Endodermal cell (in vitro differentiated cells): ENCODE data around the gene LYPD5. TPM values are rescaled to one million over a fixed set of nuclear protein-coding genes. Genes with fewer than 3 reads are reported as not detected.

Experiments used
- DNase-seq: peaks from one replicate; pipeline ENCODE4 v3.0.0-alpha.2; 2017
- H3K27ac ChIP-seq: 2 replicates; pipeline ENCODE4 v1.5.1; 2013; ENCODE audit warnings: mild to moderate bottlenecking, low read depth, low read length, moderate library complexity
- H3K27me3 ChIP-seq: 2 replicates; pipeline ENCODE4 v1.6.1; 2013; ENCODE audit warnings: mild to moderate bottlenecking, low read length, moderate library complexity; ENCODE audit not compliant: insufficient read depth, control insufficient read depth, poor library complexity, severe bottlenecking
- H3K36me3 ChIP-seq: 2 replicates; pipeline ENCODE4 v1.7.0; 2013; ENCODE audit warnings: mild to moderate bottlenecking, low read length, moderate library complexity; ENCODE audit not compliant: control insufficient read depth, insufficient read depth
- H3K4me1 ChIP-seq: one replicate; pipeline ENCODE4 v1.7.0; 2013; ENCODE audit warnings: low read length; ENCODE audit not compliant: control insufficient read depth, insufficient read depth
- H3K4me3 ChIP-seq: 2 replicates; pipeline ENCODE4 v1.5.1; 2013; ENCODE audit warnings: mild to moderate bottlenecking, low read length, moderate library complexity
- H3K9ac ChIP-seq: 2 replicates; pipeline ENCODE4 v1.6.1; 2013; ENCODE audit warnings: mild to moderate bottlenecking, low read length, moderate library complexity; ENCODE audit not compliant: poor library complexity, severe bottlenecking; ENCODE audit errors: extremely low read depth
- H3K9me3 ChIP-seq: 2 replicates; pipeline ENCODE4 v1.6.1; 2013; ENCODE audit warnings: mild to moderate bottlenecking, low read length, moderate library complexity; ENCODE audit not compliant: control insufficient read depth
- H3K27ac Mint-ChIP-seq: 2 replicates; pipeline ENCODE4 v1.8.0; 2020; ENCODE audit warnings: mixed read lengths
- H3K27me3 Mint-ChIP-seq: 2 replicates; pipeline ENCODE4 v1.8.0; 2021; ENCODE audit warnings: mild to moderate bottlenecking, mixed read lengths; ENCODE audit not compliant: insufficient read depth
- H3K36me3 Mint-ChIP-seq: 2 replicates; pipeline ENCODE4 v1.8.0; 2020; ENCODE audit warnings: low read depth, mixed read lengths
- H3K4me1 Mint-ChIP-seq: 2 replicates; pipeline ENCODE4 v1.8.0; 2020; ENCODE audit warnings: mixed read lengths
- H3K4me3 Mint-ChIP-seq: 2 replicates; pipeline ENCODE4 v1.8.0; 2020; ENCODE audit warnings: mild to moderate bottlenecking, moderate library complexity, mixed read lengths
- H3K9me3 Mint-ChIP-seq: 2 replicates; pipeline ENCODE4 v1.8.0; 2020; ENCODE audit warnings: mild to moderate bottlenecking, mixed read lengths
- WGBS, 2 experiments: methylation state at CpG; one replicate each; pipeline versions ENCODE4 v1.1.5 to v1.1.7; 2013; ENCODE audit warnings: missing lambda C conversion rate in 2 of 2, mixed read lengths in 1 of 2; ENCODE audit not compliant: insufficient coverage in 1 of 2, insufficient read length in 1 of 2; 5-methylcytosine and 5-hydroxymethylcytosine counted together
- total RNA-seq, 2 donors: library from RNA; stranded (reverse); fragmentation: NEBNext Ultra II Directional in 1 of 2; extraction: Animal tissue kit (Norgen Biotek cat#: 25700) in 1 of 2; gene quantifications; 2 replicates in 1 of 2; 3 replicates in 1 of 2; pipeline ENCODE4 v1.2.1, GENCODE V29; 2021
- TF ChIP-seq, protein P1 (sequence below): fragments of 200-600 bp; sonication (generic); conservative IDR thresholded peaks from 2 replicates; pipeline ENCODE4 v1.5.0; 2021; ENCODE audit warnings: antibody characterized with exemption, mild to moderate bottlenecking

The LYPD5 gene
- total RNA-seq, 2 donors from 2014 or later, result 0.11 TPM; not detected in 1

DNA sequence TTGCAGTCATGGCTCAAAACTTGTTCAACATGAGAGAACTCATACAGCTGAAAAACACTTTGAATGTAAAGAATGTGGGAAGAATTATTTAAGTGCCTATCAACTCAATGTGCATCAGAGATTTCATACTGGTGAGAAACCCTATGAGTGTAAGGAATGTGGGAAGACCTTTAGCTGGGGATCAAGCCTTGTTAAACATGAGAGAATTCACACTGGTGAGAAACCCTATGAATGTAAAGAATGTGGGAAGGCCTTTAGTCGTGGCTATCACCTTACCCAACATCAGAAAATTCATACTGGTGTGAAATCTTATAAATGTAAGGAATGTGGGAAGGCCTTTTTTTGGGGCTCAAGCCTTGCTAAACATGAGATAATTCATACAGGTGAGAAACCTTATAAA is 45.0 kb upstream of the LYPD5 start:
- Histone ChIP-seq H3K4me3 (peak overlapping the region; percentile 42), H3K27ac (no peak overlapping the region), H3K9ac (no peak overlapping the region), H3K27me3 (no peaks in the 10 kb centered on the region), H3K36me3 (peaks cover 74% of the 10 kb centered on the region), H3K9me3 (peaks cover 97% of the 10 kb centered on the region), H3K4me1 (no peaks in the 10 kb centered on the region)
- no peak for DNase-seq
- no peak overlapping the region for H3K27ac Mint-ChIP-seq
- no peaks in the 10 kb centered on the region for H3K4me1 Mint-ChIP-seq
- no CpG with 5 or more reads among the region's 1 CpG for WGBS, 2 experiments
- no peaks in the 10 kb centered on the region for H3K27me3 Mint-ChIP-seq
- H3K9me3 Mint-ChIP-seq, result peaks cover 84% of the 10 kb centered on the region
- TF ChIP-seq, protein P1, sequence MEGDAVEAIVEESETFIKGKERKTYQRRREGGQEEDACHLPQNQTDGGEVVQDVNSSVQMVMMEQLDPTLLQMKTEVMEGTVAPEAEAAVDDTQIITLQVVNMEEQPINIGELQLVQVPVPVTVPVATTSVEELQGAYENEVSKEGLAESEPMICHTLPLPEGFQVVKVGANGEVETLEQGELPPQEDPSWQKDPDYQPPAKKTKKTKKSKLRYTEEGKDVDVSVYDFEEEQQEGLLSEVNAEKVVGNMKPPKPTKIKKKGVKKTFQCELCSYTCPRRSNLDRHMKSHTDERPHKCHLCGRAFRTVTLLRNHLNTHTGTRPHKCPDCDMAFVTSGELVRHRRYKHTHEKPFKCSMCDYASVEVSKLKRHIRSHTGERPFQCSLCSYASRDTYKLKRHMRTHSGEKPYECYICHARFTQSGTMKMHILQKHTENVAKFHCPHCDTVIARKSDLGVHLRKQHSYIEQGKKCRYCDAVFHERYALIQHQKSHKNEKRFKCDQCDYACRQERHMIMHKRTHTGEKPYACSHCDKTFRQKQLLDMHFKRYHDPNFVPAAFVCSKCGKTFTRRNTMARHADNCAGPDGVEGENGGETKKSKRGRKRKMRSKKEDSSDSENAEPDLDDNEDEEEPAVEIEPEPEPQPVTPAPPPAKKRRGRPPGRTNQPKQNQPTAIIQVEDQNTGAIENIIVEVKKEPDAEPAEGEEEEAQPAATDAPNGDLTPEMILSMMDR, result no peak
- H3K36me3 Mint-ChIP-seq, result peaks cover 82% of the 10 kb centered on the region
- no peak overlapping the region for H3K4me3 Mint-ChIP-seq

DNA sequence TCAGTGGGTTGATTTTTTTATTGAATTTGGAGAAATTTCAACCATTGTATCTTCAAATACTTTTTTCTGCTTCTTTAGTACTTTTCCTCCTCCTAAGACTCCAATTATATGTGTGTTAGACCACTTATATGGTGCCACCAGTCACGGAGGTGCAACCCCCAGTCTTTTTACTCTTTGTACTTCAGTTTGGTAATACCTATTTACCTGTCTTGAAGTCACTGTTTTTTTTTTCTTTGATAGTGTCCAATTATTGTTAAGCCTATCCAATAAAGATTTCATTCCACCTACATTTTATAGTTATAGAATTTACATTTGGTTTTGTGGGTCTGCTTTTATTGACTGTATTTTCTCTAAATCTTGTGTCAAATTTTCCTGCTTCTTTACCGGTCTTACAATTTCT is 39.8 kb upstream of the LYPD5 start:
- H3K36me3 ChIP-seq, result peaks cover 84% of the 10 kb centered on the region
- no peaks in the 10 kb centered on the region for H3K4me1 Mint-ChIP-seq
- DNase-seq, result no peak
- H3K27ac Mint-ChIP-seq, result no peak overlapping the region
- H3K9me3 ChIP-seq, result peaks cover 97% of the 10 kb centered on the region
- H3K4me3 ChIP-seq, result peak overlapping the region; percentile 61
- TF ChIP-seq, protein P1, result no peak
- no peak overlapping the region for H3K27ac ChIP-seq
- H3K36me3 Mint-ChIP-seq, result peaks cover 89% of the 10 kb centered on the region
- H3K27me3 Mint-ChIP-seq, result no peaks in the 10 kb centered on the region
- peaks cover 85% of the 10 kb centered on the region for H3K9me3 Mint-ChIP-seq
- H3K27me3 ChIP-seq, result no peaks in the 10 kb centered on the region
- no peak overlapping the region for H3K9ac ChIP-seq
- H3K4me3 Mint-ChIP-seq, result no peak overlapping the region
- no peaks in the 10 kb centered on the region for H3K4me1 ChIP-seq
- WGBS, 2 experiments, result 100% methylated on average over 1 of the region's 2 CpGs; no CpG with 5 or more reads in 1 of the 2 experiments

DNA sequence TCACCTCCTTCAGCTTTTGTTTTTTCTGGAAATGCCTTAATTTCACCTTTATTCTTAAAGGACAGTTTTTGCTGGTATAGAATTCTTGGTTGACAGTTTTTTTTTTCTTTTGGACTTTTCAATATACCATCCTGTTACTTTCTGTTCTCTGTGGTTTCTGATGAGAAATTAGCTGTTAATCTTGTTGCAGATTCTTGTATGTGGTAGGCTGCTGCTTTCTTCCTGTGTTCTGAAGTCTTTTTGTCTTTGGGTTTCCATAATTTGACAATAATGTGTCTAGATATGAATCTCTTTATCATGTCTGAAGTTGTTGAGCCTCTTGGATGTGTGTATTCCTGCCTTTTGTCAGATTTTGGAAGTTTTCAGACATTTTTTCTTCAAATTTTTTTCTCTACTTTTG is 36.9 kb upstream of the LYPD5 start:
- Histone ChIP-seq H3K36me3 (peaks cover 91% of the 10 kb centered on the region), H3K9ac (no peak overlapping the region), H3K4me3 (no peak overlapping the region), H3K4me1 (no peaks in the 10 kb centered on the region), H3K27ac (no peak overlapping the region), H3K27me3 (no peaks in the 10 kb centered on the region), H3K9me3 (peaks cover 93% of the 10 kb centered on the region)
- TF ChIP-seq, protein P1, result no peak
- H3K36me3 Mint-ChIP-seq, result peaks cover 88% of the 10 kb centered on the region
- DNase-seq, result no peak
- no peak overlapping the region for H3K4me3 Mint-ChIP-seq
- no peaks in the 10 kb centered on the region for H3K27me3 Mint-ChIP-seq
- no peak overlapping the region for H3K27ac Mint-ChIP-seq
- no peaks in the 10 kb centered on the region for H3K4me1 Mint-ChIP-seq
- peaks cover 80% of the 10 kb centered on the region for H3K9me3 Mint-ChIP-seq
